HuH-7 (cell line): ENCODE measurements around the gene SLC9C1.

Experiments used
- DNase-seq: peaks from one replicate; pipeline ENCODE4 v3.0.0; 2011; ENCODE audit warnings: low spot score

The SLC9C1 gene

DNA sequence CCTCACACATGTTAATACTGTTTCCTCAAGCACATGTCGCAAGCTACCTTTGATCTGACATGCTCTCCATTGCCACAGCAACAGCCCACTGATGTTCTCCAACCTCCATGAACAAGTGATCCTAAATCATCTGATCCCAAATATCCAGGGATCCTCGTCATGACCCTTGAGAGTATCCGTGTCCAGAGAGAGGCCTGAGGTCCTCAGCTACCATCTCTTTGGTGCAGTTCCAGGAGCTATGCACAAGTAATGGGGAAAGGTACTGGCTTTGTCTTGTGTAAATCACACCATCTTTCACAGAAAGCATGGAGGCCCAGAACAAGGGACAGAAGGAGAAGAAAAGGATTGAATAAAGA is 163.4 kb downstream of the SLC9C1 start:
- DNase-seq, result no peak

GRCh38 chr3:112129925-112130637 is 163.9 kb downstream of the SLC9C1 start:
- no peak for DNase-seq

DNA sequence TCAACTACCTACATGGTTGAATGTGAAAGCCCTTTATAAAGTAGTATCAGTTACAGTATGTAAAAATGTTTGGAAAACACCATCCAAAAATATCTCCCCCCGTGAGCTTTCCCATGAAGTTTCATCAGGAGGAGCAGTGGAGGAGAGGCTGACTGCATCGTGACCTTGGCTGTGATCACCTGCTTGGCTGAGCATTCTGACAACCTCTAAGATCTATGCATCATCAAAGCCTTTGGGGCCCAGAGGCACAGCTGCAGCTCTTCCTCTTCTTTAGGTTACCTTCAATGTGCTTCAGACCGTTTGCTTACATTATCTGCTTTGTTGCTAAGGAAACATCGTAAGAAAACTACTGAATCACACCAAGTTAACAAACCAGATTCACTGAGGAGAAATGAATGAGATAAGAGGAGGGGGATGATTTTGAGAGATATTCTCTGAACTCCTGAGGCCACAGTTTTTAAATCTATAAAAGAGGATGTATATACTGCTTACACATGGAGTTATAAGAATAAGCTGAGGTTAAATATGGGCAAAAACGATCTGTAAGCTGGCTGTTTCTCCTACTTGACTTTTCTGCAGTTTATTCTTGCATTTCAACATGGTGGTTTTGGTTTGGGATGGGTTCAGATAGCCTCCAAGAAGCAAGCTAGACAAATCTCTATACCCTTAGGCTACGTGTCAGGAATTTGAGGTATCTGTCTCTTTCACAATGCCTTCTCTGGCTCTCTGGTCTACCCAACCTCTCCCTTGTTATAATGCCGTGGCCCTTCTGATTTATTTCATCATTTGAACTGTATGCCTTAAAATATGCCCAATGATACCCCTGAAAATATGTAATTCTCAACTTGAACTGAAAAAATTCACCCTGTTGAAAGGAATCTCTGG is 164.9 kb downstream of the SLC9C1 start:
- DNase-seq, result no peak

- DNase-seq, result no peak
Observed at GRCh38 chr3:112127522-112128494, 166.2 kb downstream of the SLC9C1 start.

DNA sequence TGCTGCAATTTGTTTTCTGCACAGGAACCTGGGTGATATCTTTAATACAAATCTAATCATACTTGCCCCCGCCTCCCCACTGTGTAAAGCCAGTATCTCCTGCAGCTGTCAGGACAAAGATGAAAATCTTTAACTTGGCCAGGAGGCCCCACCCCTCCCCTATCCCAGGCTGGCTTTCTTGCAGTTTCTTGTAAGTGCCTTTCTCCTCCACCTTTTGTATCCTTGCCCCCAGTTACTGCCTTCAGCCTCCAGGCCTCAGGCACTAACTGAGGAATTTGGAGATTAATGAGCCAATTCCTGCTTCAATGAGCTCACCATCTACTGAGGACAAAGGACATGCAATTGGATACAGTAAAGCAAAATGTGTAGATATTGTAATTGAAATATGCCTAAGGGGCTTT is 167.5 kb downstream of the SLC9C1 start:
- no peak for DNase-seq

GRCh38 chr3:112124907-112125607 is 169.0 kb downstream of the SLC9C1 start:
- no peak for DNase-seq

GRCh38 chr3:112123548-112123947 is 170.5 kb downstream of the SLC9C1 start:
- no peak for DNase-seq

DNA sequence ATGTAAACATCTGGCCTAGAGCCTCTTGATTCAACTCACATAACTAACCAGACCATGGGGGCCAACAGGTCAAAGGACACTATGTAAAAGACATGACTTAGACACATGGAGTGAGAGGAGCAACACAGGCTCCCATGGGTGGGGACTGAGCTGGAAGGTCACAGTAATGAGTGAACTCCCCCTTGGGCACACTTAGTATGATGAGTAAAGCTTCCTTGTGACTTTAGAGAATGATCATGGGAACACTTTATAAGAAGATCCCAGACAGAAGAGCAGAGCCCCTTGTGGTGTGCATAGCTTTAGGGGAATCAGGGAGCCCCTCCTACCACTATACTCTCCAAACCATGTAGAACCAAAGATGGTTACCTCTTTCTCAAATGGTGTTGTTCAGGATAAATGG is 171.1 kb downstream of the SLC9C1 start:
- no peak for DNase-seq

- no peak for DNase-seq
Observed at GRCh38 chr3:112121577-112122547, 172.2 kb downstream of the SLC9C1 start.

GRCh38 chr3:112119962-112120836 is 173.8 kb downstream of the SLC9C1 start:
- no peak for DNase-seq

DNA sequence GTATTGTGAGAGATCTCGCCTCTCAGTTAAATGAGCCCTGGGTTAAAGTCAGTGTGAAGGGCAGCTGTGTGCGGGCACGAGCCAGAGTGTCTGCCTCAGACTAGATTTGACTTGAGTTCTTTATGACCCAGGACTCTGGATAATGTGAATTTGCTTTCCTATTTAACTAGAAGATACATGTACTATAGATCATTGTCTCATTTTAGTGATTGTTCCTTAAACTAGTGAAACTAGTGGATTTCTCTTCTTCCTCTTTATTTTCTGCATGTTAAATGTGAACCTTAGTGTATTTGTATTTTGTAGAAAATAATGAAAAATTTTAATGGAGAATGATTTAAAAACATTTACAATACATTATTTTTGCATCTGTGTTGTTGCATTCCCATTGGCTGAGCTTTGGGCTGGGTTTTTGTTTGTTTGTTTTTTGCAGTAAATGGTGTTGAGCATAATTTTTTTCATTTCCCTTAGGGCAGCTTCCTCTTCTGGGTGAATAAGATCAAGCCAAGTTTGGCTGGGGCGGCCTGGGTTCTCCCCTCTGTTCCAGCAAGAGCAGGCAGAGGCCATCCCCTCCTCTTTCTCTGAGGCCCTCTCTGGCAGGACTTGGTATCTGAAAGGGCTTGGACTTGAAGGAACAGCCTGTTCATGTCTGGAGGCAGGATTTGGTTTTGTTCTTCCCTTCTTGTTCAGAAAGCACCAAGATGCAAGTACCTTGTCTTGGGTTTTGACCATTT is 176.0 kb downstream of the SLC9C1 start:
- no peak for DNase-seq

DNA sequence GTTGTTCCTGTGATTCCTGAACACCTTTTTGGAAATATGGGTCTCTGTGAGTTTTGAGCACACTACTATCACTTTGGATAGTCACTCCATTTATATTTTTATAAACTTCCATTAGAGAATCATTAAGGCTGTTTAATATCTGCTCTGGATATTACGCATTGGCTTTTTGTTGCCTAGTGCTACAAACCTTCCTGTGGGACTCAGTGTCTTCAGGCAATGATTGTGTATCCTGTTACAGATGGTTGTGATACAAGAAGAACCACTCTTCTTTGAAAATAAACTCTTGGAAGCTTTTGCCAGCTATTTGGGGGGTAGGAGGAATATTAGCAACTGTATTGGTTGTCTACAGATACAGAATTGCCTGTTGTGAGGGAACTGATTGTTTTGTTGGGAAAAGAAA is 176.6 kb downstream of the SLC9C1 start:
- DNase-seq, result no peak

DNA sequence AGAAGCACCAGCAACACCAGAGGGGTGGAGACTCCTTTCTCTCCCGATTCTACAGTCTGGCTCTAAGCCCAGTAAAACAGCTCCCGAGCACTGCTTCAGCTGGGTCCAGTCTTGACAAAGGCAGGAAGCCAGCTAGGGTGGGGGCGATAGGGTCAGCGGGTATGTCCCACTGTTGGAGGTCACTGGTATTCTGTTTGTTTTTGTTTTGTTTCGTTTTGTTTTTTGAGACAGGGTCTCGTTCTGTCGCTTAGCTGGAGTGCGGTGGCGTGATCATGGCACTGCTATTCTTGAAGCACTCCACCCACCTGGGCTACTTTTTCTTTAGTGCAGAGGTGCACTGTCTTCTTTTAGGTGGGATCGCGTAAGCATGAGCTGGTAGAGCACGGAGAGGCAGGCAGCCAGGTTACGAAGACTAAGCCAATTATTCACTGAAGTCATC is 177.2 kb downstream of the SLC9C1 start:
- no peak for DNase-seq

- DNase-seq, result no peak
Observed at GRCh38 chr3:112115806-112116383, 178.1 kb downstream of the SLC9C1 start.

DNA sequence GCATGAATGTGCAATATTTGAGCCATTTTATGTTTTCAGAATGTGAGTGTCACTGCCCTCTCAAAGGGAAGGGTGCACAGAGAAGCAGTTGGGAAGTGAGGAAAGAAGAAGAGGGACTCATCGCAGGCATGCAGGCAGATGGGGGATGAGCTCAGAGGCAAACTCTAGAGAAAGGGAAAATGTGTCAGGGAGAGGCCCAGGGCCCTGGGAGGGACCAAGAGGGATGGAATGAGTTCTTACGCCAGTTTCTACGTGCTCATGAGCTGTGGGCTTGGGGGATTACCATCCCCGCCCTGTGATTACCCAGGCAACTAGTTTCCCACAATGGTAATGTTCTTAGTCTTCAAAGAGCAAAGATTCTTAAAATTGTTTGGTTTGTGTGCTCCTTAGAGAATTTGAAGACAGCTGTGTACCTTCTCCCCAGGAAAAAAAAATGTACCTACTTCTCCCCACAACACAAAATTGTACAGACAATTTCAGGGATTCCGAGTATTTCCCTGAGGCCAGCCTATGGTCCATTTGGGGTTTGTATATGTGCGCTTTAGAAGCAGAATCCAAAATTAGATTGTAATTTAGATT is 178.8 kb downstream of the SLC9C1 start:
- no peak for DNase-seq

DNA sequence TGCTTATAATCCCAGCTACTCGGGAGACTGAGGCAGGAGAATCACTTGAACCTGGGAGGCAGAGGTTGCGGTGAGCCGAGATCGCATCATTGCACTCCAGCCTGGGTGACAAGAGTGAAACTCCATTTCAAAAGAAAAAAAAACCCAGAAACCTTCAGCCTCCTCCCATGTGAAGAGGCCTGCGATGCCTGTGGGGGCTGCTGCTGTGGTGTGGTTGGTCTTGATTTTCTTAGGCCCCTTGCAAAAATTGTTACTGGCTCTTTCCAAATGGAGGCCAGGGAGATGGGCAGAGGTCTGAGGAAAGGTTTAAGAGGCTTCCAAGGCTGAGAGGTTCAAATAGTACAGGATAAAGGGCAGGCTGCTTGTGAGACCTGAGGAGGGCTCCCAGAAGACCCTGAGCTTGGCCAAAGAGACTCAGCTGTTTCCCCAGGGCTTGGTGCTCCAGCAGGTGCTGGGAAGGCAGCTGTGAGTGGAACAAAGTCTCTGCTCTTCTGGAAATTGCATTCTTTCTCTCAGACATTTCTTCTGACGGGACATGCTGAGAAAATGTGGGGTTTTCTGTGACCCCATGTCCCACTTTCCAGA is 179.3 kb downstream of the SLC9C1 start:
- no peak for DNase-seq

GRCh38 chr3:112111785-112112402 is 182.1 kb downstream of the SLC9C1 start:
- DNase-seq, result peak; percentile 70
